Neural cell (in vitro differentiated cells): ENCODE measurements around the gene RPS16. TPM values are rescaled to one million over a fixed set of nuclear protein-coding genes. Genes with fewer than 3 reads are reported as not detected.

Source experiments
- H2AFZ ChIP-seq: fragments of 200-600, 300-800 bp; sonication (generic), shearing (Covaris generic); 2 replicates; pipeline ENCODE4 v1.6.0; 2014; ENCODE audit warnings: low read depth, mild to moderate bottlenecking, antibody characterized with exemption, low read length, moderate library complexity
- H3F3A ChIP-seq: fragments of 200-600 bp; shearing (Covaris generic); 2 replicates; pipeline ENCODE4 v1.6.1; 2016; ENCODE audit warnings: mild to moderate bottlenecking, moderate library complexity, mixed read lengths, antibody characterized with exemption, low read length; ENCODE audit not compliant: insufficient read depth, poor library complexity, severe bottlenecking
- H3K27ac ChIP-seq: fragments of 200-600, 300-800 bp; sonication (generic), shearing (Covaris generic); 2 replicates; pipeline ENCODE4 v1.5.1; 2014; ENCODE audit warnings: mild to moderate bottlenecking, low read length, moderate library complexity
- H3K27me3 ChIP-seq: fragments of 300-800, 200-600 bp; sonication (generic), shearing (Covaris generic); 2 replicates; pipeline ENCODE4 v1.6.0; 2014; ENCODE audit warnings: mild to moderate bottlenecking, low read depth, low read length, moderate library complexity; ENCODE audit not compliant: insufficient read depth
- H3K36me3 ChIP-seq: fragments of 300-800, 200-600 bp; sonication (generic), shearing (Covaris generic); 2 replicates; pipeline ENCODE4 v1.5.1; 2014; ENCODE audit warnings: mild to moderate bottlenecking, antibody characterized with exemption, low read length, moderate library complexity; ENCODE audit not compliant: insufficient read depth
- H3K4me2 ChIP-seq: fragments of 300-800, 200-600 bp; sonication (generic), shearing (Covaris generic); 2 replicates; pipeline ENCODE4 v1.6.0; 2014; ENCODE audit warnings: mild to moderate bottlenecking, low read length
- H3K4me3 ChIP-seq: fragments of 300-800, 200-600 bp; sonication (generic), shearing (Covaris generic); 2 replicates; pipeline ENCODE4 v1.5.1; 2014; ENCODE audit warnings: mild to moderate bottlenecking, low read length, moderate library complexity
- H3K79me2 ChIP-seq: fragments of 200-600 bp; shearing (Covaris generic); replicated peaks from 2 replicates; pipeline ENCODE4 v1.6.0; 2014; ENCODE audit warnings: mild to moderate bottlenecking, low read length, moderate library complexity; ENCODE audit not compliant: insufficient read depth
- H3K9ac ChIP-seq: fragments of 300-800, 200-600 bp; sonication (generic), shearing (Covaris generic); 2 replicates; pipeline ENCODE4 v1.6.1; 2016; ENCODE audit warnings: mild to moderate bottlenecking, low read length, mixed read lengths
- H3K9me2 ChIP-seq: fragments of 200-600 bp; shearing (Covaris generic); 2 replicates; pipeline ENCODE4 v1.6.1; 2016; ENCODE audit warnings: mild to moderate bottlenecking, low read length, mixed read lengths; ENCODE audit not compliant: insufficient read depth
- H3K9me3 ChIP-seq: fragments of 200-600, 300-800 bp; sonication (generic), shearing (Covaris generic); 2 replicates; pipeline ENCODE4 v1.6.1; 2016; ENCODE audit warnings: mild to moderate bottlenecking, mixed run types, low read length, moderate library complexity, mixed read lengths
- H4K20me1 ChIP-seq: fragments of 200-600 bp; shearing (Covaris generic); 2 replicates; pipeline ENCODE4 v1.6.1; 2016; ENCODE audit warnings: mild to moderate bottlenecking, mixed run types; ENCODE audit not compliant: insufficient read depth
- EP300 ChIP-seq: fragments of 450-650 bp; conservative IDR thresholded peaks from 2 replicates; pipeline ENCODE4 v1.6.1; 2014; ENCODE audit warnings: antibody characterized with exemption, mild to moderate bottlenecking, moderate library complexity; ENCODE audit not compliant: poor library complexity, severe bottlenecking
- EZH2 ChIP-seq: fragments of 200-600, 300-800 bp; shearing (Covaris generic), sonication (generic); IDR thresholded peaks from 2 replicates; pipeline ENCODE4 v1.6.1; 2014; ENCODE audit warnings: antibody characterized with exemption, low read length, borderline replicate concordance, mild to moderate bottlenecking; ENCODE audit not compliant: insufficient read depth, poor library complexity, severe bottlenecking
- POLR2AphosphoS5 ChIP-seq: IDR thresholded peaks from 2 replicates; pipeline ENCODE4 v1.6.1; 2012
- RAD21 ChIP-seq: fragments of 450-650 bp; conservative IDR thresholded peaks from 2 replicates; pipeline ENCODE4 v1.6.1; 2014; ENCODE audit warnings: antibody characterized with exemption, mild to moderate bottlenecking, moderate library complexity
- SMC3 ChIP-seq: fragments of 450-650 bp; conservative IDR thresholded peaks from 2 replicates; pipeline ENCODE4 v1.6.1; 2014; ENCODE audit warnings: antibody characterized with exemption, mild to moderate bottlenecking, moderate library complexity; ENCODE audit not compliant: poor library complexity
- TAF1 ChIP-seq: IDR thresholded peaks from 2 replicates; pipeline ENCODE4 v1.6.1; 2012; ENCODE audit warnings: low read depth
- polyA plus RNA-seq: library from polyadenylated mRNA; depleted of rRNA; stranded (reverse); fragments of >200 nt; gene quantifications from 2 replicates; pipeline ENCODE4 v1.2.3, GENCODE V29; 2014
- TF ChIP-seq, protein P1 (sequence below): fragments of 450-650 bp; IDR thresholded peaks from 2 replicates; pipeline ENCODE4 v1.5.1; 2014; ENCODE audit warnings: antibody characterized with exemption, mild to moderate bottlenecking, moderate library complexity; ENCODE audit not compliant: poor library complexity, severe bottlenecking
- TF ChIP-seq, protein P2 (sequence below): IDR thresholded peaks from 2 replicates; pipeline ENCODE4 v1.6.1; 2012; ENCODE audit warnings: borderline replicate concordance

Gene RPS16
- polyA plus RNA-seq, 1 donor from 2014 or later: 22.6 TPM

DNA sequence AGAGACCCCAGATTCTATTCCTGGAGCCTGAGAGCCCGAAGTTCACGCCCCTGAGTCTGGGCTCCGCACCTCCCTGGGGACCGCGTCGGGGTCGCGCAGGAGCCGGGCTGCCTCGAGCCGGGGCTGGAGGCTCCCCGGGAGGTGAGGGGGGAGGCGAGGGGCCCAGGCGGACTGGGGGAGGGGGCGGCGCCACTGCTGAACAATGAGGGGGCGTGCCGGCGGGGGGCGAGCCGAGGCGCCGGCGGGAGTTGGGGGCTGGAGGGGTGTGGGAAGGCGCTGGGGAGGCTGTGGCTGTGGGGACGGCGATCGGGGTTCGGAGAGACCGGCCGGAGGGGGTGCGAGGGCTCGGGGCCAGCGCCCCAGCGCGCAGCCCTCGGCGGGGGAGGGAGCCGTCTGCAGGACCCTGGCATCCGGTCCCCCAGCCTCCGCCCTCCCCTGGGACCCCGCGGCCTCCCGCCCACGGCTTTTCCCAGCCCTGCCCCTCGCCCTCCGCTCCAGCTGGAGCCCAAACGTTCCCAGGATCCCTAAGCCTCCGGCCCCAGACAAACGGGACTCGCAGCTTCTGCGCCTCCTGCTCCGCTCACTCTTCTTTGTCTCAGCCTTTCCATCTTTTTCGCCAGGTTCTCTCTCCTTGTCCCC lies 22.4 kb downstream of the RPS16 start:
- no peaks in the 10 kb centered on the region for H3K9me2 ChIP-seq
- H3K9me3 ChIP-seq: no peaks in the 10 kb centered on the region
- peak overlapping the region; percentile 89 for H3K4me3 ChIP-seq
- H3K4me2 ChIP-seq: peak overlapping the region; percentile 97
- H3K36me3 ChIP-seq: no peaks in the 10 kb centered on the region
- peaks cover 27% of the 10 kb centered on the region for H3K79me2 ChIP-seq
- peaks cover 23% of the 10 kb centered on the region for H3K27me3 ChIP-seq
- TF ChIP-seq EP300: no peak
- peak; percentile 83 for TF ChIP-seq POLR2AphosphoS5
- peak overlapping the region; percentile 100 for H3K9ac ChIP-seq
- peak overlapping the region; percentile 73 for H2AFZ ChIP-seq
- H4K20me1 ChIP-seq: no peaks in the 10 kb centered on the region
- no peaks in the 10 kb centered on the region for H3F3A ChIP-seq
- H3K27ac ChIP-seq: peak overlapping the region; percentile 99

DNA sequence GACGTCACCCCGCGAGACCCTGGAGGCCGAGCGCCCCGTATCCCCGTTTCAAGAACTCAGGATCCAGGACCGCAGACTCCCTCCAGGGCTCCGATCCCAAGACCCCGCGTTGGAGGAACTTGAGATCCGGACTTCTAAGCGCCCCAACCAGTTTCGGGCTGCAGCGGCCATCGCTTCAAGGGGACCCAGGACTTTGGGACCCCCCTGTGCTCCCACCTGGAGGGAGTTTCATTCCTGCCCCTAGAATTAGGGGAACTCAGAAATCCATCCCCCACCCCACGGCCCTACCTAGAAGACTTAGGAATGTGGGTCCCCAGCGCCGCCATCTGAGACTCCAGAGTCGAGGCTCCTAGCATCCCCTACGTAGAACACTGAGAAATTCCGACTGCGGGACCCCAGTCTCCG lies 22.9 kb downstream of the RPS16 start:
- no peaks in the 10 kb centered on the region for H3K9me3 ChIP-seq
- H3K36me3 ChIP-seq: no peaks in the 10 kb centered on the region
- peak overlapping the region; percentile 89 for H3K4me3 ChIP-seq
- H2AFZ ChIP-seq: peak overlapping the region; percentile 40
- peak overlapping the region; percentile 99 for H3K27ac ChIP-seq
- peak overlapping the region; percentile 100 for H3K9ac ChIP-seq
- H3K4me2 ChIP-seq: peak overlapping the region; percentile 48
- H4K20me1 ChIP-seq: no peaks in the 10 kb centered on the region
- TF ChIP-seq TAF1 (peak; percentile 28), POLR2AphosphoS5 (no peak), SMC3 (peak; percentile 58), RAD21 (no peak), EZH2 (no peak)
- TF ChIP-seq, protein P1, sequence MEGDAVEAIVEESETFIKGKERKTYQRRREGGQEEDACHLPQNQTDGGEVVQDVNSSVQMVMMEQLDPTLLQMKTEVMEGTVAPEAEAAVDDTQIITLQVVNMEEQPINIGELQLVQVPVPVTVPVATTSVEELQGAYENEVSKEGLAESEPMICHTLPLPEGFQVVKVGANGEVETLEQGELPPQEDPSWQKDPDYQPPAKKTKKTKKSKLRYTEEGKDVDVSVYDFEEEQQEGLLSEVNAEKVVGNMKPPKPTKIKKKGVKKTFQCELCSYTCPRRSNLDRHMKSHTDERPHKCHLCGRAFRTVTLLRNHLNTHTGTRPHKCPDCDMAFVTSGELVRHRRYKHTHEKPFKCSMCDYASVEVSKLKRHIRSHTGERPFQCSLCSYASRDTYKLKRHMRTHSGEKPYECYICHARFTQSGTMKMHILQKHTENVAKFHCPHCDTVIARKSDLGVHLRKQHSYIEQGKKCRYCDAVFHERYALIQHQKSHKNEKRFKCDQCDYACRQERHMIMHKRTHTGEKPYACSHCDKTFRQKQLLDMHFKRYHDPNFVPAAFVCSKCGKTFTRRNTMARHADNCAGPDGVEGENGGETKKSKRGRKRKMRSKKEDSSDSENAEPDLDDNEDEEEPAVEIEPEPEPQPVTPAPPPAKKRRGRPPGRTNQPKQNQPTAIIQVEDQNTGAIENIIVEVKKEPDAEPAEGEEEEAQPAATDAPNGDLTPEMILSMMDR: no peak
- TF ChIP-seq, protein P2, sequence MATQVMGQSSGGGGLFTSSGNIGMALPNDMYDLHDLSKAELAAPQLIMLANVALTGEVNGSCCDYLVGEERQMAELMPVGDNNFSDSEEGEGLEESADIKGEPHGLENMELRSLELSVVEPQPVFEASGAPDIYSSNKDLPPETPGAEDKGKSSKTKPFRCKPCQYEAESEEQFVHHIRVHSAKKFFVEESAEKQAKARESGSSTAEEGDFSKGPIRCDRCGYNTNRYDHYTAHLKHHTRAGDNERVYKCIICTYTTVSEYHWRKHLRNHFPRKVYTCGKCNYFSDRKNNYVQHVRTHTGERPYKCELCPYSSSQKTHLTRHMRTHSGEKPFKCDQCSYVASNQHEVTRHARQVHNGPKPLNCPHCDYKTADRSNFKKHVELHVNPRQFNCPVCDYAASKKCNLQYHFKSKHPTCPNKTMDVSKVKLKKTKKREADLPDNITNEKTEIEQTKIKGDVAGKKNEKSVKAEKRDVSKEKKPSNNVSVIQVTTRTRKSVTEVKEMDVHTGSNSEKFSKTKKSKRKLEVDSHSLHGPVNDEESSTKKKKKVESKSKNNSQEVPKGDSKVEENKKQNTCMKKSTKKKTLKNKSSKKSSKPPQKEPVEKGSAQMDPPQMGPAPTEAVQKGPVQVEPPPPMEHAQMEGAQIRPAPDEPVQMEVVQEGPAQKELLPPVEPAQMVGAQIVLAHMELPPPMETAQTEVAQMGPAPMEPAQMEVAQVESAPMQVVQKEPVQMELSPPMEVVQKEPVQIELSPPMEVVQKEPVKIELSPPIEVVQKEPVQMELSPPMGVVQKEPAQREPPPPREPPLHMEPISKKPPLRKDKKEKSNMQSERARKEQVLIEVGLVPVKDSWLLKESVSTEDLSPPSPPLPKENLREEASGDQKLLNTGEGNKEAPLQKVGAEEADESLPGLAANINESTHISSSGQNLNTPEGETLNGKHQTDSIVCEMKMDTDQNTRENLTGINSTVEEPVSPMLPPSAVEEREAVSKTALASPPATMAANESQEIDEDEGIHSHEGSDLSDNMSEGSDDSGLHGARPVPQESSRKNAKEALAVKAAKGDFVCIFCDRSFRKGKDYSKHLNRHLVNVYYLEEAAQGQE: peak; percentile 7
- H3F3A ChIP-seq: no peaks in the 10 kb centered on the region
- peaks cover 28% of the 10 kb centered on the region for H3K27me3 ChIP-seq
- H3K9me2 ChIP-seq: no peaks in the 10 kb centered on the region
- peaks cover 27% of the 10 kb centered on the region for H3K79me2 ChIP-seq
